Measurements from ENCODE around the gene OR5B2.

DNA sequence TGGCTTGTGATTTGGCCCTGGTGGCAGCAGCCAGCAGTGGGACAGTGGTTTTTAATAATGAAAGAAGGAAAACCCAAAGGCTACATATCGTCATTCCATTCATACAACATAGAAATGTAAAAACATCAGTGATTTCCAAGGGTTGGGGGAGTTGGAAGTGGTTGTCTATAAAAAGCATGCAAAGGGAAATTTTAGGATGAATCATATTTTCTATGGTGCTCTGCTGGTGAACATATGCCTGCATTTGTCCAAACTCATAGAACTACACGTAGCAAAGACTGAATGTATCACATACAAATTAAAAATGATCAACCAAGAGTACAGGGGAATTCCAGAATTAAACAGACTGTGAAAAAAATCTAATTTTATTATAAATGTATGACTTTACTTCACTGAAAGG lies 32.3 kb downstream of the OR5B2 start:
- TF ChIP-seq, protein P1, sequence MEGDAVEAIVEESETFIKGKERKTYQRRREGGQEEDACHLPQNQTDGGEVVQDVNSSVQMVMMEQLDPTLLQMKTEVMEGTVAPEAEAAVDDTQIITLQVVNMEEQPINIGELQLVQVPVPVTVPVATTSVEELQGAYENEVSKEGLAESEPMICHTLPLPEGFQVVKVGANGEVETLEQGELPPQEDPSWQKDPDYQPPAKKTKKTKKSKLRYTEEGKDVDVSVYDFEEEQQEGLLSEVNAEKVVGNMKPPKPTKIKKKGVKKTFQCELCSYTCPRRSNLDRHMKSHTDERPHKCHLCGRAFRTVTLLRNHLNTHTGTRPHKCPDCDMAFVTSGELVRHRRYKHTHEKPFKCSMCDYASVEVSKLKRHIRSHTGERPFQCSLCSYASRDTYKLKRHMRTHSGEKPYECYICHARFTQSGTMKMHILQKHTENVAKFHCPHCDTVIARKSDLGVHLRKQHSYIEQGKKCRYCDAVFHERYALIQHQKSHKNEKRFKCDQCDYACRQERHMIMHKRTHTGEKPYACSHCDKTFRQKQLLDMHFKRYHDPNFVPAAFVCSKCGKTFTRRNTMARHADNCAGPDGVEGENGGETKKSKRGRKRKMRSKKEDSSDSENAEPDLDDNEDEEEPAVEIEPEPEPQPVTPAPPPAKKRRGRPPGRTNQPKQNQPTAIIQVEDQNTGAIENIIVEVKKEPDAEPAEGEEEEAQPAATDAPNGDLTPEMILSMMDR (IDR thresholded peaks at IDR 0.05) = no peak
- TF ChIP-seq POLR2A (IDR thresholded peaks at IDR 0.05) = no peak

Measured in testis (tissue), 2 donors.